DOHH2 (cell line): ENCODE measurements around the gene EHD4.

Experiments
- H3F3A ChIP-seq: fragments of 200-600 bp; sonication (generic), shearing (Covaris generic); 2 replicates; pipeline ENCODE4 v1.6.0; 2016; ENCODE audit warnings: antibody characterized with exemption, mild to moderate bottlenecking; ENCODE audit not compliant: control insufficient read depth, insufficient read depth
- H3K27ac ChIP-seq: fragments of 200-600 bp; sonication (generic); 2 replicates; pipeline ENCODE4 v1.5.1; 2014; ENCODE audit warnings: low read depth, mild to moderate bottlenecking, low read length, moderate library complexity
- H3K27me3 ChIP-seq: fragments of 200-600 bp; sonication (generic); 2 replicates; pipeline ENCODE4 v1.6.1; 2014; ENCODE audit warnings: mild to moderate bottlenecking, low read length, mixed read lengths; ENCODE audit not compliant: control insufficient read depth
- H3K36me3 ChIP-seq: fragments of 200-600 bp; sonication (generic); 2 replicates; pipeline ENCODE4 v1.6.1; 2014; ENCODE audit warnings: mild to moderate bottlenecking, low read length, moderate library complexity, mixed read lengths; ENCODE audit not compliant: control insufficient read depth
- H3K4me1 ChIP-seq: fragments of 200-600 bp; sonication (generic); 2 replicates; pipeline ENCODE4 v1.6.1; 2014; ENCODE audit warnings: mild to moderate bottlenecking, low read length, mixed read lengths; ENCODE audit not compliant: control insufficient read depth
- H3K4me2 ChIP-seq: fragments of 200-600 bp; sonication (generic); 2 replicates; pipeline ENCODE4 v1.6.0; 2014; ENCODE audit warnings: mild to moderate bottlenecking, low read length, moderate library complexity
- H3K4me3 ChIP-seq: fragments of 200-600 bp; sonication (generic); 2 replicates; pipeline ENCODE4 v1.5.1; 2014; ENCODE audit warnings: mild to moderate bottlenecking, low read length, mixed read lengths
- H3K79me2 ChIP-seq: fragments of 200-600 bp; sonication (generic); 2 replicates; pipeline ENCODE4 v1.6.1; 2014; ENCODE audit warnings: mild to moderate bottlenecking, low read length, mixed read lengths; ENCODE audit not compliant: control insufficient read depth
- H3K9me2 ChIP-seq: fragments of 200-600 bp; sonication (generic); replicated peaks from 2 replicates; pipeline ENCODE4 v1.6.1; 2014; ENCODE audit warnings: mild to moderate bottlenecking, low read length, mixed read lengths; ENCODE audit not compliant: control insufficient read depth
- H3K9me3 ChIP-seq: fragments of 200-600 bp; sonication (generic); 2 replicates; pipeline ENCODE4 v1.6.1; 2014; ENCODE audit warnings: antibody characterized with exemption, low read length, mixed read lengths; ENCODE audit not compliant: control insufficient read depth, insufficient read depth
- H4K20me1 ChIP-seq: fragments of 200-600 bp; sonication (generic); 2 replicates; pipeline ENCODE4 v1.6.0; 2014; ENCODE audit warnings: low read depth, mild to moderate bottlenecking, antibody characterized with exemption, low read length, moderate library complexity; ENCODE audit not compliant: control insufficient read depth, insufficient read depth
- EZH2phosphoT487 ChIP-seq: fragments of 200-600 bp; sonication (generic); IDR thresholded peaks from 2 replicates; pipeline ENCODE4 v1.6.1; 2017; ENCODE audit warnings: borderline replicate concordance, mild to moderate bottlenecking, antibody characterized with exemption, low read length, moderate library complexity, mixed read lengths
- TF ChIP-seq, protein P1 (sequence below): fragments of 200-600 bp; sonication (generic); IDR thresholded peaks from one replicate; pipeline ENCODE4 v1.5.1; 2014; ENCODE audit warnings: antibody characterized with exemption, mild to moderate bottlenecking, low read depth, low read length; ENCODE audit not compliant: poor library complexity, severe bottlenecking

EHD4 gene

DNA sequence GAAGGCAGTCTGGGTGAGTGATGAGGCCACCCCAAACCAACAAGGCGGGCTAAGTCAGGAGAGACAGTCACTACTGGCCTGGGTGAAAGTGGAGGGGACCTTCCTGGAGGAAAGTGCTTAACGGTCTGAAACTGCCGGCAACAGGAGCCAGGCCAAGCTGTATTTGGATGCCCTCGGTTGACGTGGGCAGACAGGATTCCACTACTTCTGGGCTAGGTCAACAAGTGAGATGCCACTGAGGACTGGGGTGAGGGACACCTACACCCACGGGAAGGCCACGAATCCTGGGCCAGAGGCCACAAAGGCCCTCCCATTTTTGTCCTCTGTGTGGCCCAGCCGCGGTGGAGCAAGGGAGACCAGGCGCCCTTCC lies 90.8 kb downstream of the EHD4 start:
- TF ChIP-seq, protein P1, sequence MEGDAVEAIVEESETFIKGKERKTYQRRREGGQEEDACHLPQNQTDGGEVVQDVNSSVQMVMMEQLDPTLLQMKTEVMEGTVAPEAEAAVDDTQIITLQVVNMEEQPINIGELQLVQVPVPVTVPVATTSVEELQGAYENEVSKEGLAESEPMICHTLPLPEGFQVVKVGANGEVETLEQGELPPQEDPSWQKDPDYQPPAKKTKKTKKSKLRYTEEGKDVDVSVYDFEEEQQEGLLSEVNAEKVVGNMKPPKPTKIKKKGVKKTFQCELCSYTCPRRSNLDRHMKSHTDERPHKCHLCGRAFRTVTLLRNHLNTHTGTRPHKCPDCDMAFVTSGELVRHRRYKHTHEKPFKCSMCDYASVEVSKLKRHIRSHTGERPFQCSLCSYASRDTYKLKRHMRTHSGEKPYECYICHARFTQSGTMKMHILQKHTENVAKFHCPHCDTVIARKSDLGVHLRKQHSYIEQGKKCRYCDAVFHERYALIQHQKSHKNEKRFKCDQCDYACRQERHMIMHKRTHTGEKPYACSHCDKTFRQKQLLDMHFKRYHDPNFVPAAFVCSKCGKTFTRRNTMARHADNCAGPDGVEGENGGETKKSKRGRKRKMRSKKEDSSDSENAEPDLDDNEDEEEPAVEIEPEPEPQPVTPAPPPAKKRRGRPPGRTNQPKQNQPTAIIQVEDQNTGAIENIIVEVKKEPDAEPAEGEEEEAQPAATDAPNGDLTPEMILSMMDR: no peak
- TF ChIP-seq EZH2phosphoT487: no peak
- Histone ChIP-seq H3K27ac (no peak overlapping the region), H4K20me1 (no peaks in the 10 kb centered on the region), H3K4me1 (peaks cover 15% of the 10 kb centered on the region), H3K27me3 (no peaks in the 10 kb centered on the region), H3K9me3 (no peaks in the 10 kb centered on the region), H3K36me3 (no peaks in the 10 kb centered on the region), H3K4me2 (no peak overlapping the region), H3K4me3 (no peak overlapping the region), H3K9me2 (no peaks in the 10 kb centered on the region), H3F3A (no peaks in the 10 kb centered on the region), H3K79me2 (no peaks in the 10 kb centered on the region)

DNA sequence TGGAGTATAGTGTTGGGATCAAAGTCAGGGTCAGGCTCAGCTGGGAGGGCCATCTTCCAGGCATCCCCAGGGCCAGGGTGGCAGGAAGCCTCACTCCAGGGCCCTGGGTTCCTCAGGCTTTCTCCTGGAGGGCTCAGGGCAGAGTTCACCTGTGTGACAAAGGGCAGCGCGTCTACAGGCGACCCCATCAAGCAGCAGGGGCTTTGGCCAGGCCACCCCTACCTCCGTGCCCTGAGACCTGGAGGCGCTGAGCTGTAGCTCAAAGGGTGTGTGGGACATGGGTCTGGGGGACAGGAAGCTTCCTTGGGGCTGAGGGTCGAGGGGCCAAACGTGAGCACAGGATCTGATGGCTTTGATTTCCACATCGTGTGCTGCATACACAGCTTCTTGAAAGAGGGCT lies 91.3 kb downstream of the EHD4 start:
- H3F3A ChIP-seq: 0 out of 2 replicates have a peak, but pooled peaks cover 2% of the 10 kb centered on the region
- H3K4me3 ChIP-seq: no peak overlapping the region
- no peaks in the 10 kb centered on the region for H3K79me2 ChIP-seq
- no peaks in the 10 kb centered on the region for H3K36me3 ChIP-seq
- H3K4me1 ChIP-seq: peaks cover 20% of the 10 kb centered on the region
- TF ChIP-seq, protein P1: no peak
- no peak for TF ChIP-seq EZH2phosphoT487
- H3K27ac ChIP-seq: no peak overlapping the region
- H3K9me3 ChIP-seq: no peaks in the 10 kb centered on the region
- no peak overlapping the region for H3K4me2 ChIP-seq
- H3K27me3 ChIP-seq: no peaks in the 10 kb centered on the region
- no peaks in the 10 kb centered on the region for H4K20me1 ChIP-seq
- H3K9me2 ChIP-seq: no peaks in the 10 kb centered on the region

DNA sequence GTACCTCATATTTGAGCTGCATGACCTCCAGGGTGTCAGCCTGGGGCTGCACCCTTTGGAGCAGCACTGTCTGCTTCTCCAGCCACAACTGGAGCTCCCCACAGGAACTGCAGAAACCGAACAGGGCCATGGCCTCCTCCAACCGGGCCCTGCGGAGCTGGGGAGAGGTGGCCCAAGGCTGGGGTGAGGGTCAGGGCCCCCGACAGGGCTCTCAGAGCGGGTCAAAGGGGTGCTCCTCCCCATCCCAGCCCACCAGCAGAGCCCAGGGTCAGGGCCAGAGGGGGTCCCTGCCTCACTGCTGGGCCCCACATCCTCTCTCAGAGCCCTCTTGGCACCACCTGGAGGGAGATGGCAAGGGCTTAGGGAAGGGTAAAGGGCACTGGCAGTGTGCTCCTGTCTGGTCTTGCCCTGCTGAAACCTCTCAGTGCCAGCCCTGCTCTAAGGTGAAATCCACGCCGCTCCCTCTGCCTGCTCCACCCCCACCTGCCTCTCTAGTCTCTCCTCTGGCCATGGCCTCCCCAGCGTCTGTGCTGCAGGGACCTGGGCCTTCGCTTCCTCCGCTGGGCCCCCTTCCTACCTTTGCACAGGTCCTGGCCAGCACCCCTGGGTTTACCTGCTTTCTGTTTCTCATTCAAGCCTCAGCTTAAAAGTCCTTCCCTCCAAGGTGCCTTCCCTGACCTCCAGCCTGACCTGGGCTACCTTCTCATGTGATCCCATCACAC lies 92.0 kb downstream of the EHD4 start:
- H3K36me3 ChIP-seq: no peaks in the 10 kb centered on the region
- no peaks in the 10 kb centered on the region for H3K9me2 ChIP-seq
- no peak overlapping the region for H3K27ac ChIP-seq
- H3K9me3 ChIP-seq: no peaks in the 10 kb centered on the region
- H3F3A ChIP-seq: 0 out of 2 replicates have a peak, but pooled peaks cover 2% of the 10 kb centered on the region
- H3K79me2 ChIP-seq: no peaks in the 10 kb centered on the region
- TF ChIP-seq, protein P1: no peak
- no peak for TF ChIP-seq EZH2phosphoT487
- H3K4me2 ChIP-seq: no peak overlapping the region
- no peaks in the 10 kb centered on the region for H4K20me1 ChIP-seq
- H3K4me3 ChIP-seq: no peak overlapping the region
- H3K27me3 ChIP-seq: no peaks in the 10 kb centered on the region
- peaks cover 27% of the 10 kb centered on the region for H3K4me1 ChIP-seq
